ENCODE measurements around the gene SENP5.
A peak's percentile ranks its signal among the peaks of the same experiment; 100 is the strongest.

SENP5 gene

GRCh38 chr3:196949285-196949619 is 81.5 kb downstream of the SENP5 start:
- H3K36me3 ChIP-seq = peaks cover 0 to 29% (median 15%) of the 10 kb centered on the region in 11 experiments; a peak in 19 of 22 replicates
- H3K27ac ChIP-seq = no peak overlapping the region
- TF ChIP-seq Cebpa-rat (IDR thresholded peaks at IDR 0.05) = no peak
- no peak overlapping the region for H3K4me3 ChIP-seq
- H3K4me2 ChIP-seq = no peak overlapping the region
- peaks cover 0 to 24% (median 7%) of the 10 kb centered on the region in 11 experiments; a peak in 14 of 22 replicates for H4K20me1 ChIP-seq
- H3K27me3 ChIP-seq = no peaks in the 10 kb centered on the region
- peaks cover 4 to 19% (median 12%) of the 10 kb centered on the region in 10 experiments; a peak in 16 of 20 replicates for H3K4me1 ChIP-seq
- H3K9me3 ChIP-seq (replicated peaks in 1 of 11) = no peaks in the 10 kb centered on the region
- H3K9ac ChIP-seq = no peak overlapping the region

DNA sequence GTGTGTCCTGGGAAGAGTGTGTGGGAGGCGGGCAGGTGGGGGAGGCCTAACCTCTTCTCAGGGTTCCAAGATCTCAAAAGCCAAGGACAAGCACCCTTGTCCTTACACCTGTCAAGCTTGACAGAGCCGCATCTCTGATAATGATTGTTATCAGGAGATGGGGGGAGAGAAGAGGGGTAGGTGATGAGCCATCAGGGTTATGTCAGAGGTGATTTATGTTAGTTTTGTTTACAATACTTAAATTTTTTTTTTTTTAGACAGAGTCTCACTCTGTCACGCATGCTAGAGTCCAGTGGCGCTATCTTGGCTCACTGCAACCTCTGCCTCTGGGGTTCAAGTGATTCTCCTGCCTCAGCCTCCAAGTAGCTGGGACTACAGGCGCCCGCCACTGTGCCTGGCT is 82.0 kb downstream of the SENP5 start:
- Histone ChIP-seq H3K9ac (no peak overlapping the region), H3K36me3 (peaks cover 0 to 24% (median 12%) of the 10 kb centered on the region in 11 experiments; a peak in 17 of 22 replicates), H3K27me3 (no peaks in the 10 kb centered on the region), H3K27ac (no peak overlapping the region), H4K20me1 (peaks cover 0 to 20% (median 2%) of the 10 kb centered on the region in 11 experiments; a peak in 11 of 22 replicates), H3K4me2 (no peak overlapping the region), H3K4me3 (no peak overlapping the region), H3K9me3 (replicated peaks in 1 of 11) (no peaks in the 10 kb centered on the region), H3K4me1 (peaks cover 0 to 14% (median 9%) of the 10 kb centered on the region in 10 experiments; a peak in 15 of 20 replicates)
- TF ChIP-seq Cebpa-rat (IDR thresholded peaks at IDR 0.05) = no peak

- no peaks in the 10 kb centered on the region for H3K9me3 ChIP-seq (replicated peaks in 1 of 11)
- peaks cover 0 to 14% (median 6%) of the 10 kb centered on the region in 11 experiments; a peak in 6 of 22 replicates for H3K36me3 ChIP-seq
- peaks cover 0 to 14% (median 9%) of the 10 kb centered on the region in 10 experiments; a peak in 14 of 20 replicates for H3K4me1 ChIP-seq
- no peak overlapping the region for H3K9ac ChIP-seq
- H3K4me3 ChIP-seq = no peak overlapping the region
- no peak overlapping the region for H3K4me2 ChIP-seq
- H3K27me3 ChIP-seq = no peaks in the 10 kb centered on the region
- TF ChIP-seq Cebpa-rat (IDR thresholded peaks at IDR 0.05) = no peak
- no peak overlapping the region for H3K27ac ChIP-seq
- peaks cover 0 to 9% (median 0%) of the 10 kb centered on the region in 11 experiments; a peak in 4 of 22 replicates for H4K20me1 ChIP-seq
These were observed 83.7 kb downstream of the SENP5 start for GRCh38 chr3:196951371-196951770.

DNA sequence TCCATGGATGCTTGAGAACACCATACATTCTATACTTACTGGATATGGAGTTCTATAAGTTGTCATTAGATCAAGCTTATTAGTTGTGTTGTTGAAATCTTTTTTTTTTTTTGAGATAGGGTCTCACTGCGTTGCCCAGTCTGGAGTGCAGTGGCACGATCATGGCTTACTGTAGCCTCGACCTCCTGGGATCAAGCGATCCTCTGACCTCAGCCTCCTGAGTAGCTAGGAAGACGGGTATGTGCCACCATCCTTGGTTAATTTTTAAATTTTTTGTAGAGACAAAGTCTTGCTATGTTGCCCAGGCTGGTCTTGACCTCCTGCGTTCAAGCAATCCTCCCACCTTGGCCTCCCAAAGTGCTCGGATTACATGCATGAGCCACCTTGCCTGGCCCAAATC is 87.1 kb downstream of the SENP5 start:
- H3K27me3 ChIP-seq = no peaks in the 10 kb centered on the region
- no peaks in the 10 kb centered on the region for H3K9me3 ChIP-seq (replicated peaks in 1 of 11)
- no peak overlapping the region for H3K27ac ChIP-seq
- TF ChIP-seq Cebpa-rat (IDR thresholded peaks at IDR 0.05) = no peak
- H3K36me3 ChIP-seq = peaks cover 0 to 10% (median 0%) of the 10 kb centered on the region in 11 experiments; a peak in 6 of 22 replicates
- no peak overlapping the region for H3K4me2 ChIP-seq
- H4K20me1 ChIP-seq = no peaks in the 10 kb centered on the region
- no peaks in the 10 kb centered on the region; a peak in 1 of 20 replicates for H3K4me1 ChIP-seq
- H3K9ac ChIP-seq = no peak overlapping the region
- H3K4me3 ChIP-seq = no peak overlapping the region

GRCh38 chr3:196962108-196962929 is 94.6 kb downstream of the SENP5 start:
- H3K9ac ChIP-seq = no peak overlapping the region
- peaks cover 0 to 13% (median 8%) of the 10 kb centered on the region in 11 experiments; a peak in 13 of 22 replicates for H3K36me3 ChIP-seq
- TF ChIP-seq Cebpa-rat (IDR thresholded peaks at IDR 0.05) = no peak
- no peaks in the 10 kb centered on the region for H3K9me3 ChIP-seq (replicated peaks in 1 of 11)
- H3K4me2 ChIP-seq = peak overlapping the region; percentile 17 to 81 (median 60); a peak in 19 of 22 replicates
- H3K27me3 ChIP-seq = no peaks in the 10 kb centered on the region
- no peak overlapping the region for H3K4me3 ChIP-seq
- H4K20me1 ChIP-seq = peaks cover 0 to 3% (median 0%) of the 10 kb centered on the region in 11 experiments; a peak in 2 of 22 replicates
- peaks cover 0 to 22% (median 17%) of the 10 kb centered on the region in 10 experiments; a peak in 16 of 20 replicates for H3K4me1 ChIP-seq
- H3K27ac ChIP-seq = no peak overlapping the region

GRCh38 chr3:196962930-196963630 is 95.4 kb downstream of the SENP5 start:
- peaks cover 0 to 13% (median 8%) of the 10 kb centered on the region in 11 experiments; a peak in 13 of 22 replicates for H3K36me3 ChIP-seq
- no peaks in the 10 kb centered on the region for H3K9me3 ChIP-seq (replicated peaks in 1 of 11)
- H3K27me3 ChIP-seq = peaks cover 0 to 7% (median 0%) of the 10 kb centered on the region in 11 experiments; a peak in 7 of 22 replicates
- H4K20me1 ChIP-seq = peaks cover 0 to 11% (median 0%) of the 10 kb centered on the region in 11 experiments; a peak in 3 of 22 replicates
- no peak overlapping the region for H3K4me3 ChIP-seq
- H3K4me2 ChIP-seq = peak overlapping the region in 10 of 11 experiments; percentile 21 to 81 (median 61); a peak in 19 of 22 replicates
- peaks cover 7 to 27% (median 23%) of the 10 kb centered on the region in 10 experiments; a peak in 18 of 20 replicates for H3K4me1 ChIP-seq
- TF ChIP-seq Cebpa-rat (IDR thresholded peaks at IDR 0.05) = no peak
- no peak overlapping the region for H3K27ac ChIP-seq
- no peak overlapping the region for H3K9ac ChIP-seq

DNA sequence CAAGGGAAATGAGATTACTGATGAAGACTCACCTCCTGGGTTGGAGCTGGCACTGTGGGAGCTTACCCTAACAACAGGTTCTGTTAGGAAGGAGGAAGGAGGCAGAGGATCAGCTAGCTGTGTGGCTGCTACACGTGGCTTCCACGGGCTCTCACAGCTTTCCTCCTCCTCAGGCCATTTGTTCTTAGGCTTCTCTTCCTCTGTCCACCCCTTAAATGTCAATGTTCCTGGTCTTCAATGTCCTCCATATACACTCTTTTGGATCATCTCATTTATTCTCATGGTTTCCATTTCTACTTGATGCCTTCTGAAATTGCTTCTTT is 95.9 kb downstream of the SENP5 start:
- peak overlapping the region in 7 of 11 experiments; percentile 43 to 81 (median 62); a peak in 11 of 22 replicates for H3K4me2 ChIP-seq
- TF ChIP-seq Cebpa-rat (IDR thresholded peaks at IDR 0.05) = no peak
- peaks cover 0 to 12% (median 0%) of the 10 kb centered on the region in 11 experiments; a peak in 8 of 22 replicates for H3K27me3 ChIP-seq
- H4K20me1 ChIP-seq = peaks cover 0 to 14% (median 0%) of the 10 kb centered on the region in 11 experiments; a peak in 3 of 22 replicates
- H3K4me3 ChIP-seq = no peak overlapping the region
- H3K9me3 ChIP-seq (replicated peaks in 1 of 11) = no peaks in the 10 kb centered on the region
- H3K9ac ChIP-seq = no peak overlapping the region
- H3K27ac ChIP-seq = no peak overlapping the region
- H3K4me1 ChIP-seq = peaks cover 9 to 31% (median 27%) of the 10 kb centered on the region in 10 experiments; a peak in 18 of 20 replicates
- H3K36me3 ChIP-seq = peaks cover 0 to 13% (median 8%) of the 10 kb centered on the region in 11 experiments; a peak in 13 of 22 replicates

- H3K4me2 ChIP-seq = peak overlapping the region in 3 of 11 experiments; percentile 1 to 11 (median 2); a peak in 1 of 22 replicates
- H3K36me3 ChIP-seq = peaks cover 0 to 13% (median 8%) of the 10 kb centered on the region in 11 experiments; a peak in 13 of 22 replicates
- no peak overlapping the region for H3K27ac ChIP-seq
- peaks cover 11 to 35% (median 30%) of the 10 kb centered on the region in 10 experiments for H3K4me1 ChIP-seq
- no peak for TF ChIP-seq Cebpa-rat (IDR thresholded peaks at IDR 0.05)
- H3K9me3 ChIP-seq (replicated peaks in 1 of 11) = no peaks in the 10 kb centered on the region
- H3K27me3 ChIP-seq = peaks cover 4 to 16% (median 4%) of the 10 kb centered on the region in 11 experiments
- H4K20me1 ChIP-seq = peaks cover 0 to 14% (median 0%) of the 10 kb centered on the region in 11 experiments; a peak in 3 of 22 replicates
- no peak overlapping the region for H3K4me3 ChIP-seq
- no peak overlapping the region for H3K9ac ChIP-seq
These were observed 97.5 kb downstream of the SENP5 start for GRCh38 chr3:196965112-196965803.
